Tibial nerve (tissue), 4 donors: ENCODE data around the gene TBC1D13. TPM values are rescaled to one million over a fixed set of nuclear protein-coding genes. Genes with fewer than 3 reads are reported as not detected.

Experiments
- DNase-seq, 2 donors: peaks; one replicate each; pipeline ENCODE4 v3.0.0-alpha.2; 2019; ENCODE audit warnings: low spot score in 2 of 2
- H3K27ac ChIP-seq, 4 donors: fragments of 200-600 bp; sonication (generic) in 3 of 4; one replicate each; pipeline ENCODE4 v1.5.1; 2017 to 2019; ENCODE audit warnings: mild to moderate bottlenecking in 1 of 4
- H3K27me3 ChIP-seq, 2 donors: fragments of 200-600 bp; sonication (generic) in 1 of 2; one replicate each; pipeline versions ENCODE4 v1.5.1 to v1.6.0; 2017 to 2019
- H3K36me3 ChIP-seq, 3 donors: fragments of 200-600 bp; sonication (generic); one replicate each; pipeline ENCODE4 v1.5.1; 2018 to 2019
- H3K4me1 ChIP-seq, 4 donors: fragments of 200-600 bp; sonication (generic) in 3 of 4; one replicate each; pipeline ENCODE4 v1.5.1; 2017 to 2019
- H3K4me3 ChIP-seq, 4 donors: fragments of 200-600 bp; sonication (generic) in 3 of 4; one replicate each; pipeline ENCODE4 v1.5.1; 2017 to 2019; ENCODE audit warnings: mild to moderate bottlenecking in 1 of 4, moderate library complexity in 1 of 4
- H3K9me3 ChIP-seq, 4 donors: fragments of 200-600 bp; sonication (generic) in 3 of 4; one replicate each; pipeline ENCODE4 v1.5.1; 2017 to 2019
- EP300 ChIP-seq, 2 donors: sonication (generic); formaldehyde crosslinking; IDR thresholded peaks; one replicate each; pipeline ENCODE4 v1.6.1; 2017; ENCODE audit warnings: antibody characterized with exemption in 2 of 2, mild to moderate bottlenecking in 1 of 2
- POLR2A ChIP-seq, 2 donors: fragments of 450-650 bp; IDR thresholded peaks; one replicate each; pipeline ENCODE4 v1.6.1; 2017; ENCODE audit warnings: antibody characterized with exemption in 2 of 2, mild to moderate bottlenecking in 2 of 2, moderate library complexity in 2 of 2
- WGBS, 2 donors: methylation state at CpG; one replicate each; pipeline ENCODE4 v1.1.5; 2018; 5-methylcytosine and 5-hydroxymethylcytosine counted together
- total RNA-seq, 4 donors: library from RNA; depleted of rRNA; stranded (reverse); fragments of >200 nt; gene quantifications; one replicate each; pipeline ENCODE4 v1.1.0, GENCODE V29; 2016
- TF ChIP-seq, protein P1 (sequence below), 5 experiments: fragments of 200-600 bp in 3 of 5; fragments of 450-650 bp in 2 of 5; sonication (generic) in 3 of 5; IDR thresholded peaks; one replicate each; pipeline ENCODE4 v1.5.1; 2016 to 2019; ENCODE audit warnings: antibody characterized with exemption in 5 of 5, mild to moderate bottlenecking in 3 of 5, moderate library complexity in 2 of 5

The TBC1D13 gene, protein sequence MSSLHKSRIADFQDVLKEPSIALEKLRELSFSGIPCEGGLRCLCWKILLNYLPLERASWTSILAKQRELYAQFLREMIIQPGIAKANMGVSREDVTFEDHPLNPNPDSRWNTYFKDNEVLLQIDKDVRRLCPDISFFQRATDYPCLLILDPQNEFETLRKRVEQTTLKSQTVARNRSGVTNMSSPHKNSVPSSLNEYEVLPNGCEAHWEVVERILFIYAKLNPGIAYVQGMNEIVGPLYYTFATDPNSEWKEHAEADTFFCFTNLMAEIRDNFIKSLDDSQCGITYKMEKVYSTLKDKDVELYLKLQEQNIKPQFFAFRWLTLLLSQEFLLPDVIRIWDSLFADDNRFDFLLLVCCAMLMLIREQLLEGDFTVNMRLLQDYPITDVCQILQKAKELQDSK
- total RNA-seq, result 10 to 100 TPM; 15.1 to 23.7 (median 17.9) TPM

DNA sequence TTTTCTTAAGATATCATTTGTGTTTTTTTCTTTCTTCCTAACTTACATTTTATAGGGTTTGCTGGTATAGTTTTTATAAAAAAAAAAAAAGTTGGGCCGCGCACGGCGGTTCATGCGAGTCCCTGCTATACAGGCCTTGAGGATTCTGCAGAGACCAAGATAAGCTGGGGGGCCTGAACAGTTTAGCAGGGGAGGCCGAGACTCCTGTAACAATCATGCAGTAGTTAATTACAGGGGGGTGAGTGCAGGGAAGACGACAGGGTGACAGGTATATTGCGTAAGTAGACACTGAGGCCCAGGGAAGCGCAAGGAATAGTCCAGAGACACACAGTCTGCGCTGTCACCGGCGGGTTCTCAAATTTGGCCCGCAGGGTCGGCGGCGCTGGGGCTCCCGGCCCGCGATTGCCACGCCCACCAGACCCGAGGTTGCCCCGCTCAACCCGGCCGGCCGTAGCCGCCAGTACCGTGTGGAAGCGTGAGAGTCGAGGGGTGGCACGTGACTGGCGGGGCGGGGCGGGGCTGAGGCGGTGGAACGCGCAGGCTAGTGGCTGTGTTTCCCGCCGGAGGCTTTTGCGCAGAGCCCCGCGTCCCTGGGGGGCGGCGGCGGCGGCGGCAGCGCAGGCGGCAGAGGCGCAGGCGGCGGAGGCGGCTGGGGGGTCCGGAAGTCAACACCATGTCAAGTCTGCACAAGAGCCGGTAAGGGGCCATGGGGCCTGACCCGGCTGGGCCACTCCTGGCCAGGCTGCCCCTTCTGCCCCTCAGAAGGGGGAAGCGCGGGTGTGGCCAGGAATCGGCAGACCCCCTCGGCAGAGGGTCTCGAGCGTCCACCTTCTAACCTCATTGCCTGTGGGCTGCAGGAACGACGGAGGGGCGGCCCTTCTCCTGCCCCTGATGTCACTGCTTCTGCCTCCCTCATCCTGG, at the start of gene TBC1D13:
TSS of gene TBC1D13 (plus strand) at position 573 of the 921 bp plus-strand sequence. CDS start at position 674, 101 bp downstream.
- peak; percentile 37 to 81 for TF ChIP-seq EP300 (IDR thresholded peaks at IDR 0.05)
- TF ChIP-seq, protein P1, sequence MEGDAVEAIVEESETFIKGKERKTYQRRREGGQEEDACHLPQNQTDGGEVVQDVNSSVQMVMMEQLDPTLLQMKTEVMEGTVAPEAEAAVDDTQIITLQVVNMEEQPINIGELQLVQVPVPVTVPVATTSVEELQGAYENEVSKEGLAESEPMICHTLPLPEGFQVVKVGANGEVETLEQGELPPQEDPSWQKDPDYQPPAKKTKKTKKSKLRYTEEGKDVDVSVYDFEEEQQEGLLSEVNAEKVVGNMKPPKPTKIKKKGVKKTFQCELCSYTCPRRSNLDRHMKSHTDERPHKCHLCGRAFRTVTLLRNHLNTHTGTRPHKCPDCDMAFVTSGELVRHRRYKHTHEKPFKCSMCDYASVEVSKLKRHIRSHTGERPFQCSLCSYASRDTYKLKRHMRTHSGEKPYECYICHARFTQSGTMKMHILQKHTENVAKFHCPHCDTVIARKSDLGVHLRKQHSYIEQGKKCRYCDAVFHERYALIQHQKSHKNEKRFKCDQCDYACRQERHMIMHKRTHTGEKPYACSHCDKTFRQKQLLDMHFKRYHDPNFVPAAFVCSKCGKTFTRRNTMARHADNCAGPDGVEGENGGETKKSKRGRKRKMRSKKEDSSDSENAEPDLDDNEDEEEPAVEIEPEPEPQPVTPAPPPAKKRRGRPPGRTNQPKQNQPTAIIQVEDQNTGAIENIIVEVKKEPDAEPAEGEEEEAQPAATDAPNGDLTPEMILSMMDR (IDR thresholded peaks at IDR 0.05), result peak in 2 of 5 experiments; percentile 13 to 28
- peak; percentile 38 to 63 for TF ChIP-seq POLR2A (IDR thresholded peaks at IDR 0.05)
- H3K27me3 ChIP-seq, result no peaks in the 10 kb centered on the region

DNA sequence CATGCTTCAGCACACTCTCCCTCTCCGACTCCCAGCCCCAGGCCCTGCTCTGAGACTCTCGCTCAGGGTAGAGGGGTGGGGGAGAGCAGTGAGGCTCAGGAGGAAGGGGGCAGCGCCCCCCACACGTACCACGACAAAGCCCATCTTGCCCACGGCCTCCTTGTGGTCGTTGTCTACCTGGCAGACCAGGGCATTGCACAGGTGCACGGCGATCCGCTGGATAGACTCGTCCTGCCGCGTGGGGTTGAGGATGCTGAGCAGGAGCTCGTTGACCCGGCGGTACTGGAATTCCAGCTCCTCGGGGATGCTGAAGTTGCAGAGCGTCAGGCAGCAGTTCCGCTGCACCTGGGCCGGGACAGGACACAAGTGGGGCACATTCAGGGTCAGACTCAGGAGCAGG, 44.7 kb upstream of the TBC1D13 start:
- Histone ChIP-seq H3K27ac (no peak overlapping the region), H3K27me3 (no peaks in the 10 kb centered on the region), H3K4me1 (no peaks in the 10 kb centered on the region), H3K36me3 (peaks cover 5 to 76% (median 11%) of the 10 kb centered on the region in 3 donors), H3K9me3 (no peaks in the 10 kb centered on the region), H3K4me3 (no peak overlapping the region)
- TF ChIP-seq, protein P1 (IDR thresholded peaks at IDR 0.05), result no peak
- no peak for TF ChIP-seq POLR2A (IDR thresholded peaks at IDR 0.05)
- no peak for TF ChIP-seq EP300 (IDR thresholded peaks at IDR 0.05)
- DNase-seq, result no peak
- WGBS, 2 donors, result 78 to 85% methylated on average over 20 of the region's 20 CpGs

More for the DNA sequence above, at the start of gene TBC1D13:
- H3K27ac ChIP-seq, result peak within 1 kb of the TSS; percentile 42 to 93 (median 90)
- H3K4me3 ChIP-seq, result peak within 1 kb of the TSS; percentile 87 to 95 (median 89)
- DNase-seq, result peak; percentile 84 to 85
- WGBS, 2 donors, result 12 to 13% methylated on average over 37 to 39 of the region's 64 CpGs
- H3K9me3 ChIP-seq, result no peaks in the 10 kb centered on the region
- H3K4me1 ChIP-seq, result peaks cover 0 to 25% (median 11%) of the 10 kb centered on the region in 4 donors
- H3K36me3 ChIP-seq, result peaks cover 0 to 25% (median 5%) of the 10 kb centered on the region in 3 donors

DNA sequence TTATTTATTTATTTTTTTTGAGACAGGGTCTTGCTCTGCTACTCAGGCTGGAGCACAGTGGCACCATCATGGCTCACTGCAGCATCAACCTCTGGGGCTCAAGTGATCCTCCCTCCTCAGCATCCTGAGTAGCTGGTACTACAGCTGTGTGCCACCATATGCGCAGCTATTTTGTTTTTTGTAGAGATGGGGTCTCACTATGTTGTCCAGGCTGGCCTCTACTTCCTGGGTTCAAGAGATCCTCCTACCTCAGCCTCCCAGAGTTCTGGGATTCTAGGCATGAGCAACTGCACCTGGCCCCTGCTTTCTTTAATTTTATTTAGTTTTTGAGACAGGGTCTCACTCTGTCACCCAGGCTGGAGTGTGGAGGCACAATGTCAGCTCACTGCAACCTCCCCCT, 43.6 kb upstream of the TBC1D13 start:
- H3K4me3 ChIP-seq, result no peak overlapping the region
- TF ChIP-seq EP300 (IDR thresholded peaks at IDR 0.05), result no peak
- TF ChIP-seq, protein P1 (IDR thresholded peaks at IDR 0.05), result no peak
- TF ChIP-seq POLR2A (IDR thresholded peaks at IDR 0.05), result no peak
- no peaks in the 10 kb centered on the region for H3K27me3 ChIP-seq
- DNase-seq, result no peak
- peaks cover 5 to 76% (median 11%) of the 10 kb centered on the region in 3 donors for H3K36me3 ChIP-seq
- H3K4me1 ChIP-seq, result no peaks in the 10 kb centered on the region
- WGBS, 2 donors, result 82 to 100% methylated on average over 1 of the region's 1 CpG
- no peaks in the 10 kb centered on the region for H3K9me3 ChIP-seq
- no peak overlapping the region for H3K27ac ChIP-seq

DNA sequence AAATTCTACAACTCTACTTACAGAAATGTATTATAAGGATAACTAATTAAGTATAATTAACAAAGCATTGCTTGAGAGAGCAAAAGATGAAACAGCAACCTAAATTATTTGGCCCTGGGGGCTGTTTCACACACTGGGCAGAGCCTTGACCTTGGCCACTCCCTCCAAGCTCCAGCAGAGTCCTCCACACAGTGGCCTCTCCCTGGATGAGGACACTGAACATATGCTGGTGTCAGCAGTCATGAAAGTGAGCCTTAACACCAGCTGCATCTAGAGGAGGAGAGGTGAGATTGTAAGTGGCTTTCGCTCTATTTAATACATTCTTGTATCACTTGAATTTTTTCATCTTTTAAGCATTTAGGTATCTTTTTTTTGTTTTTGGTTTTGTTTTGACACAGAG, 39.8 kb upstream of the TBC1D13 start:
- Histone ChIP-seq H3K9me3 (no peaks in the 10 kb centered on the region), H3K27ac (no peak overlapping the region), H3K4me3 (no peak overlapping the region), H3K36me3 (peaks cover 0 to 74% (median 0%) of the 10 kb centered on the region in 3 donors), H3K4me1 (no peaks in the 10 kb centered on the region), H3K27me3 (no peaks in the 10 kb centered on the region)
- DNase-seq, result no peak
- TF ChIP-seq EP300 (IDR thresholded peaks at IDR 0.05), result no peak
- no peak for TF ChIP-seq POLR2A (IDR thresholded peaks at IDR 0.05)
- TF ChIP-seq, protein P1 (IDR thresholded peaks at IDR 0.05), result no peak
- 97 to 100% methylated on average over 1 of the region's 1 CpG for WGBS, 2 donors
